Activated CD4-positive, alpha-beta T cell treated with anti-CD3 and anti-CD28 coated beads, Interleukin-2, amount 50 U/mL, for 16 hours (primary cell): Measurements from ENCODE around the gene FAAP100.

Source experiments
- DNase-seq: peaks from one replicate; pipeline ENCODE4 v3.0.0-alpha.2; 2020

Gene FAAP100

DNA sequence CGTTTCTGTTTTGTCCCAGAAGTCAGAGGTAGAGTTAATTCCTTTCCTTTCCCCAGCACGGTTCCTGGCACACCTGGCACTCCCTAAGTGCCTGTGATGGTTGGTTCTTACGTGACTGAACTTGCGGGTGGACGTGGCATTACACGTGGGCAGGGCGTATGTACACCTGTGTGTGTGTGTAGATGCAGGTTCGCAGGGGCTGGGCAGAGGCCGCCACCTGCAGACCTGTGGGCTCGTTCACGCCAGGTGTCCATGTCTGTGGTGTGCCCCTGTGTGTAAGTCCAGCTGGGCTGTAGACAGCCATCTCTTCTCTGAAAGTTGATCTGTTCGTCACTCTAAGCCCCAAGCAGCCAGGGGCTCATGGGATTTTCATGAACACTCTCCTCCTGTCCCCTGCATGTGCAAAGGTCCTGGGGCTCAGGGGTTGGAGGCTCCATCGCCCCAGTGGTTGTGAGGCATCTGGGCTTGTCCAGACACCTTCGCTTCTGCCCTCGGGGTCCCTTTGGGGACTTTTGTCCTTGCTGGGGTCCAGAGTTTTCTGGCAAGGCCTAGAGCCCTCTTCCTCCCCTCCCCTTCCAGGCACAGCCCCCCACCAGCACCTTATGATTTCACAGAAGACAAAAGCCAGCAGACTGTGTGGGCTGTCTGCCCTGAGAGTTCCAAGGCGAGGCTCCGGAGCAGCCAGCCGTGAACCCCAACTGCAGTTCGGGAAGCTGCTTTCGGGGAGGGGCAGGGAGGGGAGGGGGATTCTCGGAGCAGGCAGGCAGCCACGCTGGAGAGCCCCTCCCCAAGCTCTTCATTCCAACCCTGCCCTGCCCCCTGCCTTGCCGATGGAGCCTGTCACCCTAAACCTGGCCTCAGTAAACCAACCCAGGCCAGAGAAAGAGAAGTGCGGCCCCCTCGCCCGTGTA lies 29.4 kb downstream of the FAAP100 start:
- DNase-seq: no peak

GRCh38 chr17:81520021-81520901 lies 31.9 kb downstream of the FAAP100 start:
- DNase-seq: no peak

GRCh38 chr17:81519284-81520020 lies 32.7 kb downstream of the FAAP100 start:
- peak; percentile 47 for DNase-seq

DNA sequence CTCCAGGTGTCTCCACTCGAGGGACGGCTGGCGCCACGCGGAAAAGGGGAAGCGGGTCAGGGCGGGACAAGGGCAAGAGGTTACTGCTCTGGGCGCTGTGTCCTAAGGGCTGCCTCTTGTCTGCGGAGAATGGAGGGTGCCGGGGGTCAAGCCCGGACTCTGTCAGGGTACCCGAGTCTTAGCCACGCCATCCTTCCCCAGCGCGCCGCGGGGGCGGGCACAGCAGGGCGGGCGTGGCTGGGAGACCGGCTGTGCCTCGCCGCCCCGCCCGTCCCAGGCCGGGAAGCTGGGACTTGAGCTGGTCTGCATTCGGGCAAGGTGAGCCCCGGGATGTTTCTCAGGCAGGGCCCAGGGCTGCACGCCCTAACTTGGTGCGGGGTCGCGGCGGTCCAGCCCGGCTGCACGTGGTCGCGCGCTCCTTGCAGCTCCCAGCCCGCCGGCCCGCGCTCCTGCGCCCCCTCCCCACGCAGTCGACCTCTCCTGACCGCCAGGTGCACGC lies 33.3 kb downstream of the FAAP100 start:
- no peak for DNase-seq

DNA sequence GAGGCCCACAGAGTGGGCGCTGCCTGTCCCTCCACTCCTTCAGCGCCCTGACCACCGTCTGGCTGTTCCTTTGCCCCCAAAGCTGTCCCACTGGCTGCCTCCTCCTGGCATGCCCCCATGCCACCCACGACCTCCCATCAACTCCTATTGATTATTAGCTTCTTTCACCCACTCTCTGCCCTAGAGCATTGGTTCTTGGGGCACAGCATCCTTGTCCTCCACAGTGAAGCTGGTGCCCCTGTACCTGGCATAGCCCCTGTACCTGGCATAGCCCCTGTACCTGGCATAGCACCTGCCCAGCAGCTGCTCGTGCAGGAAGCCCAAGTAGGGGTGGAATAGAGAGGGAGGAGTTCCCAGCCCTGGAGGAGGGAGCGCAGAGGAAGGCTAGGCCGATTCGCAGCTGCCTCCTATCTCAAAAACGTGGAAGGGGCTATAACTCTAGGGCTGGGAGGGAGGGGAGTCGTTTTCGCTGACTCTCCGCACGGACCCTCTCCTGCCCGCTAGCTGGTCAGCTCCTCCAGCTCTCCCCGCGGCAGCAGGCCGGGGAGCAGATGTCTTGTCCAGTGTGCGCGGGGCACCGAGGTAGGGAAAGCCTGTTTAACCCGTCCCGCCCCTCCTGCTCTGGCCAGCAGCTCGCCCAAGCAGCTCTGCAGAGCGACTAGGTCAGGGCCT lies 33.9 kb downstream of the FAAP100 start:
- DNase-seq: no peak

- no peak for DNase-seq
Observed at GRCh38 chr17:81517339-81518112, 34.6 kb downstream of the FAAP100 start.

GRCh38 chr17:81517009-81517338 lies 35.2 kb downstream of the FAAP100 start:
- DNase-seq: no peak

DNA sequence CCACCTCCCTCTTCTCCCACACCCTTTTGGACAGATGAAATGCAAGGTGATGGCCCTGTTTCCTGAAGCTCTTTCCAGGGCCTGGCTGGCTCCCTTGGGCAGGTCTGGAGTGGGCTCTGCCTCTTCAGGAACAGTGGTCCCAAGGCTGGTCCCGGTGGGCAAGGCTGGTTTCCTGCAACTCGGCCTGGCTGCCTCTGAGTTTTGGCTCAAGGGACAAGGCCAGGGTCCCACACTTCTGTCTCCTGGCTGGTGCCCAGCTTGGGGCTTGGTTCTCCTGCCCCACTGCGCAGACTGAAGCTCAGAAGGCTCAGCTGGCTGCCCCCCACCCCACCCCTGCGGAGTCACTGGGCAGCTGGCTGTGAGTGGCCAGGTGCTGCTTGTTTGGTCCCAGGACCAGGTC lies 35.7 kb downstream of the FAAP100 start:
- DNase-seq: no peak

DNA sequence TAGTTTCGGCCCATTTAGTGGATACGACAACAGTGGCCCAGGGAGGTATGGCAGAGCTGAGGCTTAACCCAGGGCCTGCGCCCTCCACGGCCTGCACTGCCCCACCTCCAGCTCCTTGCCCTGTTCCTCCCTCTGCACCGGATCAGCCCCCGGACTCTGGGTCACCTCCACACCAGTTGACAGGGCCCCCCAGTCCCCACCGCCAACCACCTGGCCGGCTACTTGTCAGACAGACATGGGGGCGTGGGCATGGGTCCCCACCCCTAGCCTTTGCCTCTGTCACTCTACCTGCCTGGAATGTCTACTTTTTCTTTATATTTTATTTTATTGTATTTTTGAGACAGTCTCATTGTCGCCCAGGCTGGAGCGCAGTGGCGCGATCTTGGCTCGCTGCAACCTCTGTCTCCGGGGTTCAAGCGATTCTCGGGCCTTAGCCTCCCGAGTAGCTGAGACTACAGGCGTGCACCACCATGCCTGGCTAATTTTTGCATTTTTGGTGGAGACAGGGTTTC lies 36.6 kb downstream of the FAAP100 start:
- no peak for DNase-seq

DNA sequence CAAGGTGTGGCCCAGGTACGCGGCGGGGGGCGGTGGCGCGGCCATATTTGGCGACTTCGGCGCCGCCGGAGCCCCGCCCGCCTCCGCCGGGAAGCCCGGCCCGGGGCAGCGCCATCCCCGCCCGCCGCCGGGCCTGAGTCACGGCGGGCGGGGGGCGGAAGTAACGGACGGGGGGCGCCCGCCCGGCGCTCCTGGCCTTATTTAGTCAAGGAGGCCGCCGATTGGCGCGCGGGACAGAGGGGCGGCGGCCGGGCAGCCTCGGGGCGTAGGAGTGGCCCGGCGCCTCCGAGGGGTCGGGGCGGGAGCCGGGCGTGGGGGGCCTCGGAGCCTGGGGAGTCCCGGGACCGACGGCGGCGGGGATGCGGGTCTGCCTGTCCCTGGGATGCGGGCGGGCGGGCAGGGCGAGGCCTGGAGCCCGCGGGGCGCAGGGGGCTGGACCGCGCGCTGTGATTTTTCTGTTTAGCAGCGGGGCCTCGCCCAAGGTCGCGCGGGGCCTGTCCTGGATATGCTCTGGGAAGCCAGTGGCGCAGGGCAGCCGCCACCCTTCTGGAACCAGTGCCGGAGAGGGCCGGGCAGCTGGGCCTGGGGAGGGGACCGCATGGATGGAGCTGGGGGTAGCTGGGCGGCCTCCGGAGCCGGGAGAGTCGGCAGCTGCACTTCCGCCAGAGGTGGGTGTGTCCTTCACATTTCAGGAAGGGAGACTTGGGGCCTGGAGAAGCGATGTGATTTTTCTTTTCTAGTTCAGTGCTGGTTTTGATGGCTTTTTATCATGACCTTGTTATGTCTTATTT lies 37.2 kb downstream of the FAAP100 start:
- DNase-seq: peak; percentile 76

DNA sequence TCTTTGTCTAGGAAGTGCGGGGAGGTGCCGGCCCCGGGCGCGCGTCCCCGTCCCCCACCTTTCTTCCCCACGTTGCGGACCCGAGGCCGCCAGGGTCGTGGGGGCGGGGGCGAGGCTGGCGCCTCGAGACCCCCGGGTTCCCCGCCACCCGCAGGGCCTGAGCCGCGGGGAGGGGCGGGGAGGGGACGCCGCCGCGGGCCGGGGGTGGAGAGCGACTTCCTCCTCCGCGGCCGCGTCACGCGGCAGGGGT lies 37.7 kb downstream of the FAAP100 start:
- no peak for DNase-seq

GRCh38 chr17:81513753-81514488 lies 38.2 kb downstream of the FAAP100 start:
- DNase-seq: peak; percentile 64

- DNase-seq: peak; percentile 77
Observed at GRCh38 chr17:81513372-81513752, 38.8 kb downstream of the FAAP100 start.

- DNase-seq: peak; percentile 96
Observed at GRCh38 chr17:81512562-81513371, 39.4 kb downstream of the FAAP100 start, which contains the start of gene ACTG1. Gene ACTG1 (minus strand): TSS chr17:81512799. CDS start chr17:81512354, 445 bp downstream.

GRCh38 chr17:81511804-81512561 lies 40.2 kb downstream of the FAAP100 start:
- peak; percentile 54 for DNase-seq

- no peak for DNase-seq
Observed at GRCh38 chr17:81511554-81511803, 40.7 kb downstream of the FAAP100 start.

GRCh38 chr17:81510785-81511553 lies 41.2 kb downstream of the FAAP100 start:
- peak; percentile 34 for DNase-seq
